ENCODE measurements around the gene TCP1.

Gene TCP1

DNA sequence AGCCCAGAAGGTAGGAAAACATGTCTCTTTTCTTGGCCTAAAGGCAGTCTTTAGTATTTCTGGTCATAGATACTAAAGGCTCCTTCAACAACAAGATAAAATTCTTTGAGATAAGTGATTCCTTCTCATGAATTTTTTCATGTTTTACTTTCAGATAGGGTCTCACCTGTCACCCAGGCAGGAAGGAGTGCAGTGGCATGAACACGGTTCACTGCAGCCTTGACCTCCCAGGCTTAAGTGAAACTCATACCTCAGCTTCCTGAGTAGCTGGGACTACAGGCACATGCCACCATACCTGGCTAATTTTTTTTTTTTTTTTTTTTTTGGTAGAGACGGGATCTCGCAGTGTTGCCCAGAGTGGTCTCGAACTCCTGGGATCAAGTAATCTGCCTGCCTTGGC, 19.7 kb upstream of the TCP1 start:
- no peak overlapping the region for H3K4me2 ChIP-seq (ENCODE audit: low read depth, low read length, poor library complexity, severe bottlenecking)
- no peaks in the 10 kb centered on the region for H3K79me2 ChIP-seq (ENCODE audit: insufficient read depth, low read length)
- H4K20me1 ChIP-seq (ENCODE audit: low read depth, low read length), result no peaks in the 10 kb centered on the region
- no peaks in the 10 kb centered on the region for H3K36me3 ChIP-seq (ENCODE audit: low read length)
- no peaks in the 10 kb centered on the region for H3K27me3 ChIP-seq (ENCODE audit: low read length)
- H3F3A ChIP-seq (ENCODE audit: insufficient read depth), result no peaks in the 10 kb centered on the region
- H2AFZ ChIP-seq (ENCODE audit: low read depth, low read length, severe bottlenecking), result no peak overlapping the region
- no peak overlapping the region for H3K27ac ChIP-seq (ENCODE audit: low read depth, low read length)
- no peak overlapping the region for H3K9ac ChIP-seq (ENCODE audit: low read length)
- TF ChIP-seq, protein P1, sequence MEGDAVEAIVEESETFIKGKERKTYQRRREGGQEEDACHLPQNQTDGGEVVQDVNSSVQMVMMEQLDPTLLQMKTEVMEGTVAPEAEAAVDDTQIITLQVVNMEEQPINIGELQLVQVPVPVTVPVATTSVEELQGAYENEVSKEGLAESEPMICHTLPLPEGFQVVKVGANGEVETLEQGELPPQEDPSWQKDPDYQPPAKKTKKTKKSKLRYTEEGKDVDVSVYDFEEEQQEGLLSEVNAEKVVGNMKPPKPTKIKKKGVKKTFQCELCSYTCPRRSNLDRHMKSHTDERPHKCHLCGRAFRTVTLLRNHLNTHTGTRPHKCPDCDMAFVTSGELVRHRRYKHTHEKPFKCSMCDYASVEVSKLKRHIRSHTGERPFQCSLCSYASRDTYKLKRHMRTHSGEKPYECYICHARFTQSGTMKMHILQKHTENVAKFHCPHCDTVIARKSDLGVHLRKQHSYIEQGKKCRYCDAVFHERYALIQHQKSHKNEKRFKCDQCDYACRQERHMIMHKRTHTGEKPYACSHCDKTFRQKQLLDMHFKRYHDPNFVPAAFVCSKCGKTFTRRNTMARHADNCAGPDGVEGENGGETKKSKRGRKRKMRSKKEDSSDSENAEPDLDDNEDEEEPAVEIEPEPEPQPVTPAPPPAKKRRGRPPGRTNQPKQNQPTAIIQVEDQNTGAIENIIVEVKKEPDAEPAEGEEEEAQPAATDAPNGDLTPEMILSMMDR (IDR thresholded peaks at IDR 0.05; ENCODE audit: insufficient read depth, low read length, poor library complexity, severe bottlenecking), result no peak
- TF ChIP-seq EZH2phosphoT487 (conservative IDR thresholded peaks at IDR 0.05; ENCODE audit: low read length), result no peak
- H3K9me2 ChIP-seq (replicated peaks; ENCODE audit: insufficient read depth, low read length), result no peaks in the 10 kb centered on the region
- H3K4me3 ChIP-seq (ENCODE audit: insufficient read depth, low read length, poor library complexity, severe bottlenecking), result no peak overlapping the region
- H3K9me3 ChIP-seq (ENCODE audit: insufficient read depth, low read length), result no peaks in the 10 kb centered on the region

DNA sequence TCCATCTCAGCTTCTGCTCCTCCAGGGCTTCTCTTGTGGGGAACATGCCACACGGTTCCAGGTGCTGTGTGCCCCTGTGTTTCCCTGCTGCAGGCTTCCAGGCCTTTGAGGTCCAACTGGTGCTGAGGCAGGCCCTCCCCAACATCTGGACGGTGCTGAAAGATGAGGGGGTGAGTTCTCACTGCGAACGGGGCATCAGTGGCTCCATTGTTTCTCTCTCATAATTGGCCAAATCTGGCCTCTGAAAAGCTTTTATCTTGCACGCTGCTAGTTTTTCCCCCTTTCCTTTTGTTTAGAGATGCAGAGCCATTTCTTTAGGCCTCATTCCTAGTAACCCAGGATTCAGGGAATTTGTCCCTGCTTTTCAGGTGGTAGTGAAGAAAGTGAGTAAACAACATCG, 19.2 kb upstream of the TCP1 start:
- Histone ChIP-seq H3K4me3 (ENCODE audit: insufficient read depth, low read length, poor library complexity, severe bottlenecking) (no peak overlapping the region), H3K27ac (ENCODE audit: low read depth, low read length) (no peak overlapping the region), H3K36me3 (ENCODE audit: low read length) (no peaks in the 10 kb centered on the region), H3K4me2 (ENCODE audit: low read depth, low read length, poor library complexity, severe bottlenecking) (no peak overlapping the region), H3K9me2 (replicated peaks; ENCODE audit: insufficient read depth, low read length) (no peaks in the 10 kb centered on the region), H3K9me3 (ENCODE audit: insufficient read depth, low read length) (no peaks in the 10 kb centered on the region), H3K9ac (ENCODE audit: low read length) (no peak overlapping the region), H3K79me2 (ENCODE audit: insufficient read depth, low read length) (no peaks in the 10 kb centered on the region), H2AFZ (ENCODE audit: low read depth, low read length, severe bottlenecking) (no peak overlapping the region), H3F3A (ENCODE audit: insufficient read depth) (no peaks in the 10 kb centered on the region), H4K20me1 (ENCODE audit: low read depth, low read length) (no peaks in the 10 kb centered on the region), H3K27me3 (ENCODE audit: low read length) (no peaks in the 10 kb centered on the region)
- TF ChIP-seq EZH2phosphoT487 (conservative IDR thresholded peaks at IDR 0.05; ENCODE audit: low read length), result no peak
- TF ChIP-seq, protein P1 (IDR thresholded peaks at IDR 0.05; ENCODE audit: insufficient read depth, low read length, poor library complexity, severe bottlenecking), result no peak

- Histone ChIP-seq H3K27ac (ENCODE audit: low read depth, low read length) (no peak overlapping the region), H3K9ac (ENCODE audit: low read length) (no peak overlapping the region), H4K20me1 (ENCODE audit: low read depth, low read length) (no peaks in the 10 kb centered on the region), H3K4me3 (ENCODE audit: insufficient read depth, low read length, poor library complexity, severe bottlenecking) (no peak overlapping the region), H3K79me2 (ENCODE audit: insufficient read depth, low read length) (no peaks in the 10 kb centered on the region), H3K9me2 (replicated peaks; ENCODE audit: insufficient read depth, low read length) (no peaks in the 10 kb centered on the region), H3K27me3 (ENCODE audit: low read length) (no peaks in the 10 kb centered on the region), H3K9me3 (ENCODE audit: insufficient read depth, low read length) (no peaks in the 10 kb centered on the region), H3K36me3 (ENCODE audit: low read length) (no peaks in the 10 kb centered on the region), H3F3A (ENCODE audit: insufficient read depth) (no peaks in the 10 kb centered on the region), H3K4me2 (ENCODE audit: low read depth, low read length, poor library complexity, severe bottlenecking) (no peak overlapping the region), H2AFZ (ENCODE audit: low read depth, low read length, severe bottlenecking) (no peak overlapping the region)
- TF ChIP-seq, protein P1 (IDR thresholded peaks at IDR 0.05; ENCODE audit: insufficient read depth, low read length, poor library complexity, severe bottlenecking), result no peak
- TF ChIP-seq EZH2phosphoT487 (conservative IDR thresholded peaks at IDR 0.05; ENCODE audit: low read length), result no peak
Measured at GRCh38 chr6:159807150-159807858, 17.9 kb upstream of the TCP1 start.

All from SU-DHL-6 (cell line).